ENCODE results near the gene EID1. TPM values are rescaled to one million over a fixed set of nuclear protein-coding genes. Genes with fewer than 3 reads are reported as not detected.

Gene EID1
- total RNA-seq, 3 donors from 2014 or later: 204 to 266 (median 227) TPM

GRCh38 chr15:48896869-48897814, 19.2 kb downstream of the EID1 start:
- peak overlapping the region; percentile 50 to 71 for H3K27ac ChIP-seq
- peaks cover 0 to 4% of the 10 kb centered on the region in 2 donors for H3K4me1 ChIP-seq
- H3K27me3 ChIP-seq: no peaks in the 10 kb centered on the region
- TF ChIP-seq POLR2A (IDR thresholded peaks at IDR 0.05): no peak
- no peak for TF ChIP-seq CTCF (IDR thresholded peaks at IDR 0.05)
- TF ChIP-seq POLR2AphosphoS5 (IDR thresholded peaks at IDR 0.05): no peak
- DNase-seq (ENCODE audit: low spot score in 2 of 2): no peak
- intact Hi-C loops (cut with DNase I; ENCODE audit: low total_unique reads): no loop called here
- no peaks in the 10 kb centered on the region for H3K36me3 ChIP-seq
- no peaks in the 10 kb centered on the region for H3K9me3 ChIP-seq
- peak overlapping the region; percentile 28 to 50 (median 44) for H3K4me3 ChIP-seq

- Histone ChIP-seq H3K4me1 (peaks cover 0 to 4% of the 10 kb centered on the region in 2 donors), H3K27ac (peak overlapping the region; percentile 50 to 71), H3K27me3 (no peaks in the 10 kb centered on the region), H3K9me3 (no peaks in the 10 kb centered on the region), H3K36me3 (no peaks in the 10 kb centered on the region), H3K4me3 (peak overlapping the region in 2 of 3 donors; percentile 44 to 50)
- DNase-seq (ENCODE audit: low spot score in 2 of 2): no peak
- intact Hi-C loops (cut with DNase I; ENCODE audit: low total_unique reads): no loop called here
- no peak for TF ChIP-seq CTCF (IDR thresholded peaks at IDR 0.05)
- no peak for TF ChIP-seq POLR2A (IDR thresholded peaks at IDR 0.05)
- TF ChIP-seq POLR2AphosphoS5 (IDR thresholded peaks at IDR 0.05): no peak
These were observed 20.1 kb downstream of the EID1 start for GRCh38 chr15:48898032-48898431.

GRCh38 chr15:48898446-48898845, 20.5 kb downstream of the EID1 start:
- H3K4me3 ChIP-seq: peak overlapping the region in 2 of 3 donors; percentile 44 to 50
- TF ChIP-seq POLR2A (IDR thresholded peaks at IDR 0.05): no peak
- no peak for TF ChIP-seq POLR2AphosphoS5 (IDR thresholded peaks at IDR 0.05)
- TF ChIP-seq CTCF (IDR thresholded peaks at IDR 0.05): no peak
- H3K27ac ChIP-seq: peak overlapping the region; percentile 50 to 71

GRCh38 chr15:48899793-48900192, 21.9 kb downstream of the EID1 start:
- Histone ChIP-seq H3K4me1 (peaks cover 0 to 4% of the 10 kb centered on the region in 2 donors), H3K4me3 (no peak overlapping the region), H3K36me3 (no peaks in the 10 kb centered on the region), H3K9me3 (no peaks in the 10 kb centered on the region), H3K27me3 (no peaks in the 10 kb centered on the region), H3K27ac (no peak overlapping the region)
- TF ChIP-seq CTCF (IDR thresholded peaks at IDR 0.05): no peak
- TF ChIP-seq POLR2AphosphoS5 (IDR thresholded peaks at IDR 0.05): no peak
- no peak for TF ChIP-seq POLR2A (IDR thresholded peaks at IDR 0.05)
- DNase-seq (ENCODE audit: low spot score in 2 of 2): no peak
- intact Hi-C loops (cut with DNase I; ENCODE audit: low total_unique reads): no loop called here

More at GRCh38 chr15:48898446-48898845, 20.5 kb downstream of the EID1 start:
- Histone ChIP-seq H3K9me3 (no peaks in the 10 kb centered on the region), H3K4me1 (peaks cover 0 to 4% of the 10 kb centered on the region in 2 donors), H3K27me3 (no peaks in the 10 kb centered on the region), H3K36me3 (no peaks in the 10 kb centered on the region)
- no peak for DNase-seq (ENCODE audit: low spot score in 2 of 2)
- intact Hi-C loops (cut with DNase I; ENCODE audit: low total_unique reads): no loop called here

GRCh38 chr15:48904758-48905157, 26.8 kb downstream of the EID1 start:
- Histone ChIP-seq H3K4me1 (no peaks in the 10 kb centered on the region), H3K36me3 (no peaks in the 10 kb centered on the region), H3K27me3 (no peaks in the 10 kb centered on the region), H3K27ac (no peak overlapping the region), H3K9me3 (no peaks in the 10 kb centered on the region), H3K4me3 (no peak overlapping the region)
- intact Hi-C loops (cut with DNase I; ENCODE audit: low total_unique reads): no loop called here
- TF ChIP-seq POLR2AphosphoS5 (IDR thresholded peaks at IDR 0.05) (no peak), CTCF (IDR thresholded peaks at IDR 0.05) (no peak), POLR2A (IDR thresholded peaks at IDR 0.05) (no peak)
- DNase-seq (ENCODE audit: low spot score in 2 of 2): no peak

Data from breast epithelium (tissue), 4 donors.